ENCODE measurements around the gene IPO9.

DNA sequence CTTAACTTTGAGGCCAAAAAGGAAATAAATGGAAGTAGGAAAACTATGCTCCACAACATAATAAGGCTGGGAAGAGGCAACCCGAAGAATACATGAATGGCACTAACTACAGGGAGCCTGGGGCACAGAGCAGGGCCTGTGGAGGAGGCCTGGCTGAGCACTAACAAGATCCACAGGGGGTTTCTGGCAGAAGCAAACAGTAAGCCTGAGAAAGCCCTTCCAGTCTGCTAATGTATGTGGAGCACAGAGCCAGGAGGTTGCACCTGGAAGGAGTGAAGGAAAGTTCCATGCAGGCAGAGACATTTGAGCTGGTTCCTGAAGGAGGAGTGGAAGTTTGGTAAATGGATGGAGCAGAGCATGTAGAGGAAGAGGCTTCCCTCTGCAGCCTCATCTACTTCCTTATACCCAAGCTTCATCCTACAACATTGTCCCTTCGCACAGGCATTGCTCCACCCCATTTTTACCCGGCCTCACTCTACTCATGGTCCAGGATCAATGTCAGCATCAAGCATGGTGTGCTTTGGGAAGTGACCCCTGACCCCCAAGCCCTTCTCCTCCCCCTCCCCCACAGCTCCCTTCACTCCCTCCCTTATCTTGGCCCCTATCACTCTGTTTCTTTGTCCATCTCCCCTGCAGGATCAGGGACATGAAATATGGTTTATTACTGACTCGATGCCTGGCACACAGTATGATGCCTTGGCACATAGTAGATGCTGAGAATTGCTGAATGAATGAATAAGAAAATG, 83.0 kb downstream of the IPO9 start:
- TF ChIP-seq, protein P1, sequence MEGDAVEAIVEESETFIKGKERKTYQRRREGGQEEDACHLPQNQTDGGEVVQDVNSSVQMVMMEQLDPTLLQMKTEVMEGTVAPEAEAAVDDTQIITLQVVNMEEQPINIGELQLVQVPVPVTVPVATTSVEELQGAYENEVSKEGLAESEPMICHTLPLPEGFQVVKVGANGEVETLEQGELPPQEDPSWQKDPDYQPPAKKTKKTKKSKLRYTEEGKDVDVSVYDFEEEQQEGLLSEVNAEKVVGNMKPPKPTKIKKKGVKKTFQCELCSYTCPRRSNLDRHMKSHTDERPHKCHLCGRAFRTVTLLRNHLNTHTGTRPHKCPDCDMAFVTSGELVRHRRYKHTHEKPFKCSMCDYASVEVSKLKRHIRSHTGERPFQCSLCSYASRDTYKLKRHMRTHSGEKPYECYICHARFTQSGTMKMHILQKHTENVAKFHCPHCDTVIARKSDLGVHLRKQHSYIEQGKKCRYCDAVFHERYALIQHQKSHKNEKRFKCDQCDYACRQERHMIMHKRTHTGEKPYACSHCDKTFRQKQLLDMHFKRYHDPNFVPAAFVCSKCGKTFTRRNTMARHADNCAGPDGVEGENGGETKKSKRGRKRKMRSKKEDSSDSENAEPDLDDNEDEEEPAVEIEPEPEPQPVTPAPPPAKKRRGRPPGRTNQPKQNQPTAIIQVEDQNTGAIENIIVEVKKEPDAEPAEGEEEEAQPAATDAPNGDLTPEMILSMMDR (IDR thresholded peaks at IDR 0.05) = no peak
- TF ChIP-seq POLR2A (IDR thresholded peaks at IDR 0.05) (no peak), EP300 (IDR thresholded peaks at IDR 0.05; ENCODE audit: low read depth) (no peak)
